ENCODE data around the gene EXOC3L4. TPM values are rescaled to one million over a fixed set of nuclear protein-coding genes. Genes with fewer than 3 reads are reported as not detected.
A peak's percentile ranks its signal among the peaks of the same experiment; 100 is the strongest.

Gene EXOC3L4
- total RNA-seq, 1 experiment from 2014 or later = not detected

GRCh38 chr14:103103461-103104388, 9.2 kb downstream of the EXOC3L4 start:
- Mint-ChIP-seq H3K36me3 (ENCODE audit: insufficient read depth, unreplicated experiment) (no peaks in the 10 kb centered on the region), H3K27ac (ENCODE audit: low read depth, unreplicated experiment) (no peak overlapping the region), H3K27me3 (ENCODE audit: insufficient read depth, unreplicated experiment) (peaks cover 13% of the 10 kb centered on the region), H3K4me1 (ENCODE audit: insufficient read depth, unreplicated experiment) (peaks cover 4% of the 10 kb centered on the region), H3K4me3 (ENCODE audit: unreplicated experiment) (peak overlapping the region; percentile 63), H3K9me3 (ENCODE audit: unreplicated experiment) (no peaks in the 10 kb centered on the region)
- no TSS peak for BruUV-seq (replicated peaks)
- POLR2A ChIA-PET = interaction anchor here (1.7 to 3.0 kb wide), 3 partner anchors 177 to 230 kb away, joined by 3 to 19 read pairs (median 5); partner anchors contain the start of gene EIF5
- CTCF ChIA-PET = interaction anchor here (0.6 to 4.5 kb wide), 26 partner anchors 7 to 493 kb away, joined by 3 to 166 read pairs (median 9); no protein-coding TSS in a partner anchor
- peak; percentile 14 for TF ChIP-seq CTCF (IDR thresholded peaks at IDR 0.05; ENCODE audit: unreplicated experiment)
- peak; percentile 66 for DNase-seq (ENCODE audit: unreplicated experiment)
- intact Hi-C loops (cut with micrococcal nuclease) = no loop called here

GRCh38 chr14:103104389-103104653, 9.8 kb downstream of the EXOC3L4 start:
- no TSS peak for BruUV-seq (replicated peaks)
- intact Hi-C loops (cut with micrococcal nuclease) = no loop called here
- peaks cover 13% of the 10 kb centered on the region for H3K27me3 Mint-ChIP-seq (ENCODE audit: insufficient read depth, unreplicated experiment)
- H3K36me3 Mint-ChIP-seq (ENCODE audit: insufficient read depth, unreplicated experiment) = no peaks in the 10 kb centered on the region
- H3K9me3 Mint-ChIP-seq (ENCODE audit: unreplicated experiment) = no peaks in the 10 kb centered on the region
- no peak overlapping the region for H3K4me3 Mint-ChIP-seq (ENCODE audit: unreplicated experiment)
- DNase-seq (ENCODE audit: unreplicated experiment) = no peak
- H3K27ac Mint-ChIP-seq (ENCODE audit: low read depth, unreplicated experiment) = no peak overlapping the region
- ChIA-PET POLR2A (interaction anchor here (0.9 to 3.0 kb wide), 9 partner anchors 25 to 229 kb away, joined by 3 to 19 read pairs (median 3); partner anchors contain the start of gene EIF5), CTCF (interaction anchor here (0.6 to 4.5 kb wide), 60 partner anchors 8 to 1665 kb away, joined by 3 to 166 read pairs (median 5); no protein-coding TSS in a partner anchor)
- H3K4me1 Mint-ChIP-seq (ENCODE audit: insufficient read depth, unreplicated experiment) = peaks cover 4% of the 10 kb centered on the region
- no peak for TF ChIP-seq CTCF (IDR thresholded peaks at IDR 0.05; ENCODE audit: unreplicated experiment)

GRCh38 chr14:103104654-103105452, 10.3 kb downstream of the EXOC3L4 start:
- Mint-ChIP-seq H3K27me3 (ENCODE audit: insufficient read depth, unreplicated experiment) (peaks cover 13% of the 10 kb centered on the region), H3K27ac (ENCODE audit: low read depth, unreplicated experiment) (no peak overlapping the region), H3K4me1 (ENCODE audit: insufficient read depth, unreplicated experiment) (peaks cover 8% of the 10 kb centered on the region), H3K36me3 (ENCODE audit: insufficient read depth, unreplicated experiment) (no peaks in the 10 kb centered on the region), H3K4me3 (ENCODE audit: unreplicated experiment) (no peak overlapping the region), H3K9me3 (ENCODE audit: unreplicated experiment) (no peaks in the 10 kb centered on the region)
- CTCF ChIA-PET = interaction anchor here (0.6 to 4.5 kb wide), 72 partner anchors 8 to 1664 kb away, joined by 3 to 166 read pairs (median 5); no protein-coding TSS in a partner anchor
- no TSS peak for BruUV-seq (replicated peaks)
- DNase-seq (ENCODE audit: unreplicated experiment) = peak; percentile 59
- POLR2A ChIA-PET = interaction anchor here (0.8 to 3.0 kb wide), 10 partner anchors 26 to 229 kb away, joined by 3 to 19 read pairs (median 4); partner anchors contain the start of gene EIF5
- peak; percentile 94 for TF ChIP-seq CTCF (IDR thresholded peaks at IDR 0.05; ENCODE audit: unreplicated experiment)
- intact Hi-C loops (cut with micrococcal nuclease) = loop anchor here (1.0 to 5.0 kb wide), 3 partner anchors 37 to 188 kb away; no protein-coding TSS in a partner anchor
